DMS153 treated with DMSO at 0.1 percent for 48 hours (cell line): ENCODE data around the gene GAN.
"Not testable (repeated sequence)": the region's sequence is repeated elsewhere in the genome, so short reads cannot be mapped to it uniquely, and the experiment has no call there.

Experiments used
- DNase-seq: peaks from one replicate; lab custom pipeline; 2025; ENCODE audit not compliant: unreplicated experiment; lab: John Stamatoyannopoulos, UW

The GAN gene

DNA sequence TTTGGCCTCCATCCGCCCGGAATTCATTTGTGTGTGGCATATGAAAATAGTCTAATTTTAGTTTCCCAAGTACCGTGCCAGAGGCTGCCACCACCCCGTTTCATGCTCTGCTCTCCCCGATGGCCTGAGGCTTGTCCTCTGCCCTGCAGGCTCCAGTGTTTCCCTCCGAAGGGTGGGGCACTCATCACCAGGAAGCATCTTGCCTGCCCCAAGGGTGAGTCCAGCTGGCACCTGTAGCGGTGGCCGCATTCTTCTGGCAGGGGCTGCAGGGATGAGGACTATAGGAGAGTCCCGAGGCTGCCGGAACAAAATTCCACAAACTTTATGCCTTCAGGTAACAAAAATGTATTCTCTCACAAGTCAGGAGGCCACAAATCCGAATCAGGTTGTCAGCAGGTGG lies 106.8 kb downstream of the GAN start:
- no peak for DNase-seq

DNA sequence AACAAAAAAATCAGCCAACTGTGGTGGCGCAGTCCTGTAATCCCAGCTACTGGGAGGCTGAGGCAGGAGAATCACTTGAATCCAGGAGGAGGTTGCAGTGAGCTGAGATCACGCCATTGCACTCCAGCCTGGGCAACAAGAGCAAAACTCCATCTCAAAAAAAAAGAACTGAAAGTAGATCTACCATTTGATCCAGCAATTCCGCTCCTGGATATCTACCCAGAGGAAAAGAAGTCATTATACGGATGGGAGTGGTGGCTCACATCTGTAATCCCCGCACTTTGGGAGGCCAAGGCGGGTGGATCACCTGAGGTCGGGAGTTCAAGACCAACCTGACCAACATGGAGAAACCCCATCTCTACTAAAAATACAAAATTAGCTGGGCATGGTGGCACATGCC lies 107.4 kb downstream of the GAN start:
- not testable (repeated sequence) for DNase-seq

DNA sequence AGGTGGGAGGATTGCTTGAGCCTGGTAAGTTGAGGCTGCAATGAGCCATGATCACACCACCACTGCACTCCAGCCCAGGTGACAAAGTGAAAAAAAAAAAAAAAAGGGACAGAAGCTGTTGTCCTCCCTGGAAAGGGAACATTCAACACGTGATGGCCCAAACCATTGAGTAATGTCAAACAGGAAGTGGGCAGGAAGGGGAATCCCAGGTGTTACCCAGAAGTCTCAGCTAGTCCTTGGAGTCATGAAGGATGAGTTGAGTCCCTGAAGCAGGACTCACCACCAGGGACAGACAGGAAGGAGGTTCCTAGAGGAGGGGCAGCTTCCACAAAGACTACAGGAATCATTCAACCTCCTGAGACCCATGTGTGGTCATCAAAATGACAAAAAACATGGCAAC lies 110.0 kb downstream of the GAN start:
- DNase-seq, result no peak

DNA sequence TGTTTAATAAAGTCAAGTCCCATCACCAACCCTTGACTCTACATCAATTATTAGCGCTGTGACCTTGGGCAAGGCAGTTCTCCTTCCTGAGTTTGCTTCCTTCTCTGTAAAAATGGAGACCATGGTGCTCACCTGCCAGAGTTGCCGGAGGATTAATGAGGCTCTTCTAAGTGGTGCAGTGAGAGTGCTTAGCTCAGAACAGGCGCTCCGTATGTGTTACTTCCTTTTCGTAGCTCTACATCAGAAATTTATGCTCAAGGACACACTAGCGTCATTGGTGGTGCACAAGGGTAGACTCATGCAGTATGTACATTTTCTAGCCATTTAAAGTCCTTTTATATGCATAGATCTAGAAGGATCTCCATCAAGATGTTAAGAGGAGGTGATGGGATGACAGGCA lies 112.5 kb downstream of the GAN start:
- DNase-seq, result no peak

DNA sequence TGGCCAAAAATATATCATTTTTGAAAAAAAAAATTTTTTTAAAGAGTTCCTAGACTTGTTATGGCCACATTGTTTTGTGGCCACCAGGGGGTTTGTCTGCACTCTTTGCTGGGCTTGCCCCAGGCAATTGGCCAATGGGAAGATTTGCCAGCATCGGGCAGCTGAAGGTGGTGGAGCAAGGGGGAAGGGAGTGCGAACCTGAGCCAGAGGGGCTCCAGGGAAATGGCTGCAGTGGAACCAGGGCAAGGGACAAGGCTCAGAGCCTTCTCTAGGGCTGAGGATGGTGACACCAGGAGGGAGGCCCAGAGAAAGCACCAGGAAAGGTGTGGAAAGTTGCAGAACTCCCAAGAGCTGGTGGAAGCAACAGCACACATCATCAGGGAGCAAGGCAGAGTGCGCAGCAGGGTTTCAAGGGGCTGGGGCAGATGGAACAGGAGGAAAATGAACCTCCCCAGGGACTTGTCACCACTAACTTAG lies 114.3 kb downstream of the GAN start:
- no peak for DNase-seq

DNA sequence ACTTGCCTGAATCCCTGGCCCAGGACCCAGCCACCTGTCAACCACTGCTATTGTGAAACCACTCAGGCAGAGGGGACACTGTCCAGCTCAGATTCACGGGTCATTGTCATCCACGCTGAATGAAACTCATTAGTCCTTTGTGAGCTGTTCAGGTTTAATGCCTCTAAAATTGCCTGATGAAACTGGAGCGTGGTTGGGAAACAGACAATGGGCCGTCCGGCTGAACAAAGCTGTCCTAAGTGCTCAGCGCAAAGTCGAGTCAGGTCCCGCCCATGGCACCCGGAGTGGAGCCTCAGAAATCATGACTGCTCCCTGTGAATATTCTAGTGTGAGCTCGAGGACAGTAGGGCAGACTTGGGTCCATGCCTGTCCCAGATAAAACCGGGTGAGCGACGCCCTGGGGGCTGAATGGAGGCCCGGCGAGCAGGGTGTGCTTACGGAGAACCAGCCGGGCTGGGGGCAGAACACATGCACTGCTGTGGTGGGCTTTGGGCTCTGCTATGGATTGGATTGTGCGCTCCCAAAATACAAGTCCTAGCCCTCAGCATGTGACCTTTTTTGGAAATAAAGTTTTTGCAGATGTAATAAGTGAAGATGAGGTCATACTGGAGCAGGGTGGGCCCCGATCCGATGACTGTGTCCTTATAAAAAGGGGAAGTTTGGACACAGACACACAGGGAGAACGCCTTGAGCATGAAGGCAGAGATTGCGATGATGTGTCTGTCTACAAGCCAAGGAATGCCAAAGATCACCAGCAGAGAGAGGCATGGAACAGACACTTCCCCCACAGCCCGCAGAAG lies 117.0 kb downstream of the GAN start:
- DNase-seq, result no peak

DNA sequence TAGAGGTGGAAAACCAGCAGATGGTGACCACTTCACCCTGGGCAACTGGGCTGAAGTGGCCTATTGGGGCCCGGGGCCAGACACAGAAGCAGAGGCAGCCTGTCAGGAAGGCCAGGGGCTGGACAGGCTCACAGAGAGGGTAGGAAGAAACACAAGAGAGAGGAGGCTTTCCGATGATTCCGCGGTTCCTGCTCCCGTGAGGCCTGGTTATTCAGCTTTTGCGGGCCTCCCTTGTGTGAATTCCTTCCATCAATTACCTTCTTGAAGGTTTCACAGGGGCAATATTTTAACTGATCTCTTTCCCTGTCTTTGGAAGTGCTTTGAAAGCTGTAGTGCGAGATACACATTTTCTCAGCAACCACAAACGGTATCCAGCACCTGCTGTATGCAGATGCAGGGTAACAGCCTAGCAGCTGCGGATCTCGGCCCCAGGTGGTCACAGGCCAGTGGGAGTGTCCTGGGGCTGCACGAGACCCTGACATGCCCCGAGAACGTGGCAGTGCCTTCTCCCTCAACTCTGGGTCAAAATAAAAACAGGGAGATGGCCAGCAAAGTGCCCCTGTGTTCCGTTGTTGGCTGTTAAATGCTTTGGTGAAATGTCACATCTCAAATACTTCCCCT lies 118.3 kb downstream of the GAN start:
- no peak for DNase-seq

DNA sequence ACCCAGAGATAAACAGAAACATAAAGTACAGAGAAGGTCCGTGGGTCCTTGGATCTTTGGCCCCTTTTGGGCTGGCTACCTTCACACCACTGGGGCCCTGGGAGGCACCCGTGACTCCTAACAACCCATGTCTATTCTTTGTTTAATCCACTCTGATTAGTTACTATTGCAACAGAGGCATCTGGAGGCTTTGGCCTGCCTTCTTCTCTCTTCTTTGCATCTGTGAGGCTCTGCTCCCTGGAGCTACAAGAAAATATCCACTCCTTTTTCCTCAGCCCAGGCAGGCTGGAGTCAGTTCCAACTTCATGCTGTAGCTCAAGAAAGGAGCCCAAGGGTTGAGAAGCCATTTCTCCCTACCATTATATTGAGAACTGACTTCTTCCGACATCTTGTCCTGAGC lies 120.3 kb downstream of the GAN start:
- no peak for DNase-seq

DNA sequence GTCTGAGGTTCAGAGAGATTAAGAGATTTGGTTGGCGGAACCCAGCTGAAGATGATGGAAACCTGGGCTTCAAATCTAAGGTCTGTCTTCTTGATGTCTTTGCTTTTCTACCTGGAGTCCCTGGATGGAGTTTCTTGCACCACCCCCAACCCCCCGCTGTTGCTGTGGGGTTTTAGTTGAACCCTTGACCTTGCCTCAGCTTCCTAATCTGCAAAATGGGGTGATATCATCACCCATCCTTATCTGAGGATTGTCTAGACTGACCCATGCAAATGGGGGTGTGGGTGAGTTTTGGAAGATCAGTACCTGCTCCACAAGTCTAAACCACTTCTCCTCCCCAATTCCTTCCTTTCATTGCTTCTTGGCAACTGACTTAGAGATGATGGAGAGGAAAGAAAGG lies 120.8 kb downstream of the GAN start:
- DNase-seq, result no peak

DNA sequence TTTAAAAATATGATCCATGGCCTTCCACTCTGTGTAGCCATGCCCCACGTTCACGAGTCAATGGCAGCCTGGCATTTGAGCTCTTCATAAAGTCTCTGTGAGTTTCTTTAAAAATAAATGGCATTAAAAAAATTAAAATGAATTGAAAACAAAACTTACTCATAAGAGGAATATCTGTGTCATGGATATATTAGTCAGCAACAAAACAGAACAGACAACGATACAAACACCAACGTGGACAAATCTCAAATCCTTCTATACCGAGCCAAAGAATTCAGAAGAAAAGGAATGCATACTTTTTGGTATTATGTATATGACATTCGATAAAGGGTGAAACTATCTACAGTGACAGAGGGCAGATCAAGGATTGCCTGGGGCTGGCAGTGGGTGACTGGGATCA lies 121.6 kb downstream of the GAN start:
- no peak for DNase-seq

DNA sequence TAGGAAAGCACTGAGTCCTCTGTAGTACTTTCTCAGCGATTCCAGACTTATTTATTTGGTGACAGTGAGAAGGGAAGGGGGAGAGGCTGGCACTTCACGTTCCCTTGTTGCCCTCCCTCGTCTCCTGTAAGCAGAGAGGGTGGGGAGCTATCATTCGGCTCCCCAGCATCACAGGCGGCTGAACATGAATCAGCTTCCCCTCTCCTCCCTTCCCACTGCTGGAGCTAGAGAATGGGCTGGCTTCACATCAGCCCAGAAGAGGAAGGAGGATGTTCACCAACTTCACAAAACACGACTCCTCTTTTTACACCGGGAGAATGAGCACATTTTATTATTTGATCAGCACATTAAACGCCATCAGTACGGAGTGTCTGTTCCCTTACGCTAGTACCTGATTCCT lies 123.1 kb downstream of the GAN start:
- no peak for DNase-seq
